HEK293 (cell line): ENCODE results near the gene SAMD11.

ENCODE experiments used
- BCL11B ChIP-seq: fragments of 450-650 bp; formaldehyde crosslinking; IDR thresholded peaks from 2 replicates; pipeline ENCODE4 v1.5.1; 2016; ENCODE audit warnings: low read depth, missing biosample characterization, missing genetic modification characterization
- PRDM1 ChIP-seq: fragments of 450-650 bp; formaldehyde crosslinking; IDR thresholded peaks from 2 replicates; pipeline ENCODE4; 2016; ENCODE audit warnings: missing biosample characterization, missing genetic modification characterization
- SP3 ChIP-seq: fragments of 450-650 bp; formaldehyde crosslinking; IDR thresholded peaks from 2 replicates; pipeline ENCODE4 v1.5.1; 2016; ENCODE audit warnings: missing biosample characterization, missing genetic modification characterization
- ZBTB20 ChIP-seq: fragments of 450-650 bp; formaldehyde crosslinking; IDR thresholded peaks from 2 replicates; pipeline ENCODE4 v1.5.1; 2016; ENCODE audit warnings: missing biosample characterization, missing genetic modification characterization
- ZBTB8A ChIP-seq: fragments of 450-650 bp; formaldehyde crosslinking; IDR thresholded peaks from 2 replicates; pipeline ENCODE4 v1.5.1; 2016; ENCODE audit warnings: missing biosample characterization, missing genetic modification characterization
- ZFP37 ChIP-seq: fragments of 450-650 bp; formaldehyde crosslinking; IDR thresholded peaks from 2 replicates; pipeline ENCODE4 v1.5.1; 2016; ENCODE audit warnings: missing biosample characterization, missing genetic modification characterization
- ZNF140 ChIP-seq: fragments of 450-650 bp; formaldehyde crosslinking; IDR thresholded peaks from 2 replicates; pipeline ENCODE4 v1.5.1; 2016; ENCODE audit warnings: missing biosample characterization, missing genetic modification characterization
- ZNF239 ChIP-seq: fragments of 450-650 bp; formaldehyde crosslinking; IDR thresholded peaks from 2 replicates; pipeline ENCODE4 v1.5.1; 2016; ENCODE audit warnings: missing biosample characterization, missing genetic modification characterization
- ZNF311 ChIP-seq: fragments of 450-650 bp; formaldehyde crosslinking; IDR thresholded peaks from 2 replicates; pipeline ENCODE4 v1.5.1; 2017; ENCODE audit warnings: missing biosample characterization, missing genetic modification characterization, borderline replicate concordance
- ZNF426 ChIP-seq: fragments of 450-650 bp; formaldehyde crosslinking; IDR thresholded peaks from 2 replicates; pipeline ENCODE4 v1.5.1; 2017; ENCODE audit warnings: missing biosample characterization, missing genetic modification characterization, mild to moderate bottlenecking, inconsistent platforms, moderate library complexity
- ZNF521 ChIP-seq: fragments of 450-650 bp; formaldehyde crosslinking; IDR thresholded peaks from 2 replicates; pipeline ENCODE4 v1.5.1; 2017; ENCODE audit warnings: missing biosample characterization, mild to moderate bottlenecking, missing genetic modification characterization
- ZNF530 ChIP-seq: fragments of 450-650 bp; formaldehyde crosslinking; IDR thresholded peaks from 2 replicates; pipeline ENCODE4 v1.5.1; 2016; ENCODE audit warnings: low read depth, missing biosample characterization, missing genetic modification characterization
- ZNF558 ChIP-seq: fragments of 450-650 bp; formaldehyde crosslinking; IDR thresholded peaks from 2 replicates; pipeline ENCODE4 v1.5.1; 2016; ENCODE audit warnings: missing biosample characterization, missing genetic modification characterization
- ZNF629 ChIP-seq: fragments of 450-650 bp; formaldehyde crosslinking; IDR thresholded peaks from 2 replicates; pipeline ENCODE4 v1.5.1; 2017; ENCODE audit warnings: missing biosample characterization, missing genetic modification characterization
- ZNF660 ChIP-seq: fragments of 450-650 bp; IDR thresholded peaks from 2 replicates; pipeline ENCODE4 v1.5.1; 2018; ENCODE audit warnings: missing biosample characterization, mild to moderate bottlenecking, missing genetic modification characterization
- ZNF768 ChIP-seq: fragments of 450-650 bp; formaldehyde crosslinking; IDR thresholded peaks from 2 replicates; pipeline ENCODE4 v1.5.1; 2018; ENCODE audit warnings: missing biosample characterization, mild to moderate bottlenecking, missing genetic modification characterization
- ZXDB ChIP-seq: fragments of 450-650 bp; formaldehyde crosslinking; IDR thresholded peaks from 2 replicates; pipeline ENCODE4 v1.5.1; 2016; ENCODE audit warnings: missing biosample characterization, missing genetic modification characterization
- TF ChIP-seq, protein P1 (sequence below): fragments of 450-650 bp; formaldehyde crosslinking; IDR thresholded peaks from 2 replicates; pipeline ENCODE4 v1.5.1; 2017; ENCODE audit warnings: missing biosample characterization, missing genetic modification characterization
- TF ChIP-seq, protein P2 (sequence below): fragments of 450-650 bp; IDR thresholded peaks from 2 replicates; pipeline ENCODE4 v1.5.1; 2018; ENCODE audit warnings: missing biosample characterization, mild to moderate bottlenecking, missing genetic modification characterization
- TF ChIP-seq, protein P3 (sequence below): fragments of 450-650 bp; formaldehyde crosslinking; IDR thresholded peaks from 2 replicates; pipeline ENCODE4 v1.5.1; 2016; ENCODE audit warnings: missing biosample characterization, missing genetic modification characterization
- TF ChIP-seq, protein P4 (sequence below): fragments of 450-650 bp; formaldehyde crosslinking; IDR thresholded peaks from 2 replicates; pipeline ENCODE4 v1.5.1; 2016; ENCODE audit warnings: missing biosample characterization, missing genetic modification characterization
- TF ChIP-seq, protein P5 (sequence below): fragments of 450-650 bp; formaldehyde crosslinking; IDR thresholded peaks from 2 replicates; pipeline ENCODE4 v1.5.1; 2016; ENCODE audit warnings: missing biosample characterization, missing genetic modification characterization
- TF ChIP-seq, protein P6 (sequence below): fragments of 450-650 bp; formaldehyde crosslinking; IDR thresholded peaks from 2 replicates; pipeline ENCODE4 v1.5.1; 2016; ENCODE audit warnings: missing biosample characterization, missing genetic modification characterization, borderline replicate concordance
- TF ChIP-seq, protein P7 (sequence below): fragments of 450-650 bp; formaldehyde crosslinking; IDR thresholded peaks from 2 replicates; pipeline ENCODE4 v1.5.1; 2016; ENCODE audit warnings: missing biosample characterization, missing genetic modification characterization
- TF ChIP-seq, protein P8 (sequence below): fragments of 450-650 bp; formaldehyde crosslinking; IDR thresholded peaks from 2 replicates; pipeline ENCODE4 v1.5.1; 2016; ENCODE audit warnings: missing biosample characterization, missing genetic modification characterization

The SAMD11 gene

DNA sequence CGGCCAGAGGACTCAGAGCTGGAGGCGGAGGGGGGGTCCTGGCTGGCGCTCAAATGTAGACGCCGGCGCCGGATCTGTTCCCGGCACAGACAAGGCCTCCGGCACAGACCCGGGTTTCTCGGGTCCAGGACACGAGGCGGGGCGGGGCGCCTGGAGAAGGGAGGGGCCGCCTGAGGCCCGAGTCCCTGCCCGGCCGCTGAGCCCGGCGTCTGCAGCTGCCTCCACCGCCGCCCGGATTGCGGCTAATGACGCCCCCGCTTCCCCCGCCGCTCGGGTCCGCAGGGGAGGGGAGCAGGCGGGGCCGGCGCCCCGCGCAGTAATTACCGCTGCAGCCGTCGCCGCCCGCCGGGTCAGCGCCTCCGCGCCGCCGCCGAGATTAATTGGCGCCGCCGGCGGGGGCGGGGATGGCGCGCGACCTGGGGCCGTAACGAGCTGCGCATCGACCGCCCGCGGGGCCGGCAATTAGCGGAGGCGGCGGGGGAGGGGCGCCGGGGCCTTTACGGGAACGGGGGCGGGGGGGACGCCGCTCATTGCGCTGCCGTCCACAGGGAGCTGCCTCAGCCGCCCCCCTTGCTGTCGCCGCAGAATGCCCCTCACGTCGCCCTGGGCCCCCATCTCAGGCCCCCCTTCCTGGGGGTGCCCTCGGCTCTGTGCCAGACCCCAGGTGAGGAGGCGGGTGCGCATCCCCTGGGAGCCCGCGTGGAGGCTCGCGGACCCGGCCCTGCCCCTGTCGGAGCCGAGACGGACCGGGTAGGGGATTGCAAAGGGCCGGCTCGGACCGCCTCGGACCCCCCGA, 18.1 kb downstream of the SAMD11 start (continued):
- TF ChIP-seq, protein P1, sequence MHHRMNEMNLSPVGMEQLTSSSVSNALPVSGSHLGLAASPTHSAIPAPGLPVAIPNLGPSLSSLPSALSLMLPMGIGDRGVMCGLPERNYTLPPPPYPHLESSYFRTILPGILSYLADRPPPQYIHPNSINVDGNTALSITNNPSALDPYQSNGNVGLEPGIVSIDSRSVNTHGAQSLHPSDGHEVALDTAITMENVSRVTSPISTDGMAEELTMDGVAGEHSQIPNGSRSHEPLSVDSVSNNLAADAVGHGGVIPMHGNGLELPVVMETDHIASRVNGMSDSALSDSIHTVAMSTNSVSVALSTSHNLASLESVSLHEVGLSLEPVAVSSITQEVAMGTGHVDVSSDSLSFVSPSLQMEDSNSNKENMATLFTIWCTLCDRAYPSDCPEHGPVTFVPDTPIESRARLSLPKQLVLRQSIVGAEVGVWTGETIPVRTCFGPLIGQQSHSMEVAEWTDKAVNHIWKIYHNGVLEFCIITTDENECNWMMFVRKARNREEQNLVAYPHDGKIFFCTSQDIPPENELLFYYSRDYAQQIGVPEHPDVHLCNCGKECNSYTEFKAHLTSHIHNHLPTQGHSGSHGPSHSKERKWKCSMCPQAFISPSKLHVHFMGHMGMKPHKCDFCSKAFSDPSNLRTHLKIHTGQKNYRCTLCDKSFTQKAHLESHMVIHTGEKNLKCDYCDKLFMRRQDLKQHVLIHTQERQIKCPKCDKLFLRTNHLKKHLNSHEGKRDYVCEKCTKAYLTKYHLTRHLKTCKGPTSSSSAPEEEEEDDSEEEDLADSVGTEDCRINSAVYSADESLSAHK (tag by site-specific recombination) = peak; percentile 73; the same call in 1 of the 2 replicates
- TF ChIP-seq ZNF311 (tag by site-specific recombination) (no peak), ZNF239 (tag by site-specific recombination) (no peak), PRDM1 (tag by site-specific recombination) (no peak), ZNF426 (tag by site-specific recombination) (no peak), ZFP37 (no peak), ZNF629 (tag by site-specific recombination) (peak; percentile 23), SP3 (tag by site-specific recombination) (peak; percentile 42; the same call in 1 of the 2 replicates), ZXDB (tag by site-specific recombination) (no peak), ZNF530 (tag by site-specific recombination) (no peak), ZBTB8A (tag by site-specific recombination) (peak; percentile 99), ZNF558 (tag by site-specific recombination) (no peak), ZNF660 (peak; percentile 94), ZNF140 (tag by site-specific recombination) (no peak), ZBTB20 (tag by site-specific recombination) (peak; percentile 57; the same call in 1 of the 2 replicates), ZNF521 (tag by site-specific recombination) (no peak), ZNF768 (tag by site-specific recombination) (no peak), BCL11B (tag by site-specific recombination) (peak; percentile 53; the same call in 1 of the 2 replicates)
- TF ChIP-seq, protein P2, sequence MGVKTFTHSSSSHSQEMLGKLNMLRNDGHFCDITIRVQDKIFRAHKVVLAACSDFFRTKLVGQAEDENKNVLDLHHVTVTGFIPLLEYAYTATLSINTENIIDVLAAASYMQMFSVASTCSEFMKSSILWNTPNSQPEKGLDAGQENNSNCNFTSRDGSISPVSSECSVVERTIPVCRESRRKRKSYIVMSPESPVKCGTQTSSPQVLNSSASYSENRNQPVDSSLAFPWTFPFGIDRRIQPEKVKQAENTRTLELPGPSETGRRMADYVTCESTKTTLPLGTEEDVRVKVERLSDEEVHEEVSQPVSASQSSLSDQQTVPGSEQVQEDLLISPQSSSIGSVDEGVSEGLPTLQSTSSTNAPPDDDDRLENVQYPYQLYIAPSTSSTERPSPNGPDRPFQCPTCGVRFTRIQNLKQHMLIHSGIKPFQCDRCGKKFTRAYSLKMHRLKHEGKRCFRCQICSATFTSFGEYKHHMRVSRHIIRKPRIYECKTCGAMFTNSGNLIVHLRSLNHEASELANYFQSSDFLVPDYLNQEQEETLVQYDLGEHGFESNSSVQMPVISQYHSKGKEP (tag by site-specific recombination) = peak; percentile 99
- TF ChIP-seq, protein P3, sequence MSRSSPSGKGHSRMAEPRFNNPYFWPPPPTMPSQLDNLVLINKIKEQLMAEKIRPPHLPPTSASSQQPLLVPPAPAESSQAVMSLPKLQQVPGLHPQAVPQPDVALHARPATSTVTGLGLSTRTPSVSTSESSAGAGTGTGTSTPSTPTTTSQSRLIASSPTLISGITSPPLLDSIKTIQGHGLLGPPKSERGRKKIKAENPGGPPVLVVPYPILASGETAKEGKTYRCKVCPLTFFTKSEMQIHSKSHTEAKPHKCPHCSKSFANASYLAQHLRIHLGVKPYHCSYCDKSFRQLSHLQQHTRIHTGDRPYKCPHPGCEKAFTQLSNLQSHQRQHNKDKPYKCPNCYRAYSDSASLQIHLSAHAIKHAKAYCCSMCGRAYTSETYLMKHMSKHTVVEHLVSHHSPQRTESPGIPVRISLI = no peak
- TF ChIP-seq, protein P4, sequence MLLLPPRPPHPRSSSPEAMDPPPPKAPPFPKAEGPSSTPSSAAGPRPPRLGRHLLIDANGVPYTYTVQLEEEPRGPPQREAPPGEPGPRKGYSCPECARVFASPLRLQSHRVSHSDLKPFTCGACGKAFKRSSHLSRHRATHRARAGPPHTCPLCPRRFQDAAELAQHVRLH = no peak
- TF ChIP-seq, protein P5, sequence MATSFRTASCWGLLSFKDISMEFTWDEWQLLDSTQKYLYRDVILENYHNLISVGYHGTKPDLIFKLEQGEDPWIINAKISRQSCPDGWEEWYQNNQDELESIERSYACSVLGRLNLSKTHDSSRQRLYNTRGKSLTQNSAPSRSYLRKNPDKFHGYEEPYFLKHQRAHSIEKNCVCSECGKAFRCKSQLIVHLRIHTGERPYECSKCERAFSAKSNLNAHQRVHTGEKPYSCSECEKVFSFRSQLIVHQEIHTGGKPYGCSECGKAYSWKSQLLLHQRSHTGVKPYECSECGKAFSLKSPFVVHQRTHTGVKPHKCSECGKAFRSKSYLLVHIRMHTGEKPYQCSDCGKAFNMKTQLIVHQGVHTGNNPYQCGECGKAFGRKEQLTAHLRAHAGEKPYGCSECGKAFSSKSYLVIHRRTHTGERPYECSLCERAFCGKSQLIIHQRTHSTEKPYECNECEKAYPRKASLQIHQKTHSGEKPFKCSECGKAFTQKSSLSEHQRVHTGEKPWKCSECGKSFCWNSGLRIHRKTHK (tag by site-specific recombination) = no peak
- TF ChIP-seq, protein P6, sequence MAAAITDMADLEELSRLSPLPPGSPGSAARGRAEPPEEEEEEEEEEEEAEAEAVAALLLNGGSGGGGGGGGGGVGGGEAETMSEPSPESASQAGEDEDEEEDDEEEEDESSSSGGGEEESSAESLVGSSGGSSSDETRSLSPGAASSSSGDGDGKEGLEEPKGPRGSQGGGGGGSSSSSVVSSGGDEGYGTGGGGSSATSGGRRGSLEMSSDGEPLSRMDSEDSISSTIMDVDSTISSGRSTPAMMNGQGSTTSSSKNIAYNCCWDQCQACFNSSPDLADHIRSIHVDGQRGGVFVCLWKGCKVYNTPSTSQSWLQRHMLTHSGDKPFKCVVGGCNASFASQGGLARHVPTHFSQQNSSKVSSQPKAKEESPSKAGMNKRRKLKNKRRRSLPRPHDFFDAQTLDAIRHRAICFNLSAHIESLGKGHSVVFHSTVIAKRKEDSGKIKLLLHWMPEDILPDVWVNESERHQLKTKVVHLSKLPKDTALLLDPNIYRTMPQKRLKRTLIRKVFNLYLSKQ (tag by site-specific recombination) = 0 out of 2 replicates have a peak, but pooled peaks have one; percentile 16
- TF ChIP-seq, protein P7, sequence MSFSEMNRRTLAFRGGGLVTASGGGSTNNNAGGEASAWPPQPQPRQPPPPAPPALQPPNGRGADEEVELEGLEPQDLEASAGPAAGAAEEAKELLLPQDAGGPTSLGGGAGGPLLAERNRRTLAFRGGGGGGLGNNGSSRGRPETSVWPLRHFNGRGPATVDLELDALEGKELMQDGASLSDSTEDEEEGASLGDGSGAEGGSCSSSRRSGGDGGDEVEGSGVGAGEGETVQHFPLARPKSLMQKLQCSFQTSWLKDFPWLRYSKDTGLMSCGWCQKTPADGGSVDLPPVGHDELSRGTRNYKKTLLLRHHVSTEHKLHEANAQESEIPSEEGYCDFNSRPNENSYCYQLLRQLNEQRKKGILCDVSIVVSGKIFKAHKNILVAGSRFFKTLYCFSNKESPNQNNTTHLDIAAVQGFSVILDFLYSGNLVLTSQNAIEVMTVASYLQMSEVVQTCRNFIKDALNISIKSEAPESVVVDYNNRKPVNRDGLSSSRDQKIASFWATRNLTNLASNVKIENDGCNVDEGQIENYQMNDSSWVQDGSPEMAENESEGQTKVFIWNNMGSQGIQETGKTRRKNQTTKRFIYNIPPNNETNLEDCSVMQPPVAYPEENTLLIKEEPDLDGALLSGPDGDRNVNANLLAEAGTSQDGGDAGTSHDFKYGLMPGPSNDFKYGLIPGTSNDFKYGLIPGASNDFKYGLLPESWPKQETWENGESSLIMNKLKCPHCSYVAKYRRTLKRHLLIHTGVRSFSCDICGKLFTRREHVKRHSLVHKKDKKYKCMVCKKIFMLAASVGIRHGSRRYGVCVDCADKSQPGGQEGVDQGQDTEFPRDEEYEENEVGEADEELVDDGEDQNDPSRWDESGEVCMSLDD = peak; percentile 97
- TF ChIP-seq, protein P8, sequence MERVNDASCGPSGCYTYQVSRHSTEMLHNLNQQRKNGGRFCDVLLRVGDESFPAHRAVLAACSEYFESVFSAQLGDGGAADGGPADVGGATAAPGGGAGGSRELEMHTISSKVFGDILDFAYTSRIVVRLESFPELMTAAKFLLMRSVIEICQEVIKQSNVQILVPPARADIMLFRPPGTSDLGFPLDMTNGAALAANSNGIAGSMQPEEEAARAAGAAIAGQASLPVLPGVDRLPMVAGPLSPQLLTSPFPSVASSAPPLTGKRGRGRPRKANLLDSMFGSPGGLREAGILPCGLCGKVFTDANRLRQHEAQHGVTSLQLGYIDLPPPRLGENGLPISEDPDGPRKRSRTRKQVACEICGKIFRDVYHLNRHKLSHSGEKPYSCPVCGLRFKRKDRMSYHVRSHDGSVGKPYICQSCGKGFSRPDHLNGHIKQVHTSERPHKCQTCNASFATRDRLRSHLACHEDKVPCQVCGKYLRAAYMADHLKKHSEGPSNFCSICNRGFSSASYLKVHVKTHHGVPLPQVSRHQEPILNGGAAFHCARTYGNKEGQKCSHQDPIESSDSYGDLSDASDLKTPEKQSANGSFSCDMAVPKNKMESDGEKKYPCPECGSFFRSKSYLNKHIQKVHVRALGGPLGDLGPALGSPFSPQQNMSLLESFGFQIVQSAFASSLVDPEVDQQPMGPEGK = peak; percentile 94
